ENCODE results near the gene ACKR2. TPM values are rescaled to one million over a fixed set of nuclear protein-coding genes. Genes with fewer than 3 reads are reported as not detected.
"Not testable (repeated sequence)": the region's sequence is repeated elsewhere in the genome, so short reads cannot be mapped to it uniquely, and the experiment has no call there.

The ACKR2 gene
- total RNA-seq, 1 donor from 2014 or later: 1.1 TPM

- ATAC-seq: no peak
These were observed 55.2 kb downstream of the ACKR2 start for GRCh38 chr3:42864321-42864950.

GRCh38 chr3:42865256-42865655 lies 56.0 kb downstream of the ACKR2 start:
- no peak for ATAC-seq

- ATAC-seq: no peak
These were observed 57.9 kb downstream of the ACKR2 start for GRCh38 chr3:42867138-42867537.

- no peak for ATAC-seq
These were observed 59.6 kb downstream of the ACKR2 start for GRCh38 chr3:42868841-42869240.

GRCh38 chr3:42871592-42872196 lies 62.4 kb downstream of the ACKR2 start:
- ATAC-seq: no peak

GRCh38 chr3:42872718-42873117 lies 63.5 kb downstream of the ACKR2 start:
- ATAC-seq: no peak

- ATAC-seq: no peak
These were observed 64.2 kb downstream of the ACKR2 start for GRCh38 chr3:42873221-42873982.

GRCh38 chr3:42874749-42875148 lies 65.5 kb downstream of the ACKR2 start:
- ATAC-seq: no peak

- ATAC-seq: no peak
These were observed 66.3 kb downstream of the ACKR2 start, which contains the start of gene CYP8B1 for GRCh38 chr3:42875325-42876151. Gene CYP8B1 (minus strand): TSS chr3:42875879. CDS start chr3:42875816, 63 bp downstream.

GRCh38 chr3:42876401-42876800 lies 67.2 kb downstream of the ACKR2 start:
- ATAC-seq: no peak

GRCh38 chr3:42876940-42877720 lies 67.9 kb downstream of the ACKR2 start:
- no peak for ATAC-seq

GRCh38 chr3:42877881-42878280 lies 68.6 kb downstream of the ACKR2 start:
- ATAC-seq: no peak

- no peak for ATAC-seq
These were observed 70.9 kb downstream of the ACKR2 start for GRCh38 chr3:42880183-42880582.

- peak; percentile 97 for ATAC-seq
These were observed 71.6 kb downstream of the ACKR2 start for GRCh38 chr3:42880601-42881451.

- not testable (repeated sequence) for ATAC-seq
These were observed 74.1 kb downstream of the ACKR2 start for GRCh38 chr3:42883251-42883930.

- ATAC-seq: no peak
These were observed 75.1 kb downstream of the ACKR2 start for GRCh38 chr3:42884324-42884723.

GRCh38 chr3:42886294-42886822 lies 77.1 kb downstream of the ACKR2 start:
- ATAC-seq: no peak

- ATAC-seq: no peak
These were observed 77.8 kb downstream of the ACKR2 start for GRCh38 chr3:42887084-42887483.

- ATAC-seq: no peak
These were observed 81.8 kb downstream of the ACKR2 start for GRCh38 chr3:42891042-42891441.

- no peak for ATAC-seq
These were observed 82.9 kb downstream of the ACKR2 start for GRCh38 chr3:42892169-42892568.

Data from esophagus mucosa (tissue), 1 donor.